Bronchial epithelial cell (primary cell): Measurements from ENCODE around the gene SLC51A. TPM values are rescaled to one million over a fixed set of nuclear protein-coding genes. Genes with fewer than 3 reads are reported as not detected.
A peak's percentile ranks its signal among the peaks of the same experiment; 100 is the strongest.
"Not testable (repeated sequence)": the region's sequence is repeated elsewhere in the genome, so short reads cannot be mapped to it uniquely, and the experiment has no call there.

Source experiments
- DNase-seq: peaks from one replicate; pipeline ENCODE4 v3.0.0-alpha.2; 2010; ENCODE audit warnings: low read depth
- FAIRE-seq: peaks from 2 replicates; lab custom pipeline; 2011; peaks lifted over from hg19 to GRCh38; lab: Jason Lieb, UNC
- H3K27me3 ChIP-seq: 2 replicates; pipeline ENCODE4 v1.5.1; 2011; ENCODE audit warnings: low read length; ENCODE audit not compliant: control insufficient read depth, insufficient read depth
- H3K36me3 ChIP-seq: 2 replicates; pipeline ENCODE4 v1.5.1; 2011; ENCODE audit warnings: low read length; ENCODE audit not compliant: control insufficient read depth, insufficient read depth
- H3K4me3 ChIP-seq: 2 replicates; pipeline ENCODE4 v1.5.1; 2011; ENCODE audit warnings: mild to moderate bottlenecking, low read depth, low read length, control low read depth
- CTCF ChIP-seq: IDR thresholded peaks from 2 replicates; pipeline ENCODE4 v1.5.1; 2011; ENCODE audit warnings: mild to moderate bottlenecking, moderate library complexity, low read length, control low read depth, inconsistent platforms; ENCODE audit not compliant: insufficient read depth, severe bottlenecking
- total RNA-seq: library from RNA; depleted of rRNA; stranded (reverse); fragments of >200 nt; gene quantifications from 2 replicates; pipeline ENCODE4 v1.2.1, GENCODE V29; 2014

The SLC51A gene
- total RNA-seq, 1 donor from 2014 or later = not detected

GRCh38 chr3:196202516-196202970 is 13.8 kb upstream of the SLC51A start:
- Histone ChIP-seq H3K4me3 (no peak overlapping the region), H3K36me3 (no peaks in the 10 kb centered on the region), H3K27me3 (no peaks in the 10 kb centered on the region)
- DNase-seq (no peak), FAIRE-seq (no peak)
- TF ChIP-seq CTCF = no peak

GRCh38 chr3:196203846-196204245 is 12.5 kb upstream of the SLC51A start:
- H3K36me3 ChIP-seq = no peaks in the 10 kb centered on the region
- FAIRE-seq = no peak

DNA sequence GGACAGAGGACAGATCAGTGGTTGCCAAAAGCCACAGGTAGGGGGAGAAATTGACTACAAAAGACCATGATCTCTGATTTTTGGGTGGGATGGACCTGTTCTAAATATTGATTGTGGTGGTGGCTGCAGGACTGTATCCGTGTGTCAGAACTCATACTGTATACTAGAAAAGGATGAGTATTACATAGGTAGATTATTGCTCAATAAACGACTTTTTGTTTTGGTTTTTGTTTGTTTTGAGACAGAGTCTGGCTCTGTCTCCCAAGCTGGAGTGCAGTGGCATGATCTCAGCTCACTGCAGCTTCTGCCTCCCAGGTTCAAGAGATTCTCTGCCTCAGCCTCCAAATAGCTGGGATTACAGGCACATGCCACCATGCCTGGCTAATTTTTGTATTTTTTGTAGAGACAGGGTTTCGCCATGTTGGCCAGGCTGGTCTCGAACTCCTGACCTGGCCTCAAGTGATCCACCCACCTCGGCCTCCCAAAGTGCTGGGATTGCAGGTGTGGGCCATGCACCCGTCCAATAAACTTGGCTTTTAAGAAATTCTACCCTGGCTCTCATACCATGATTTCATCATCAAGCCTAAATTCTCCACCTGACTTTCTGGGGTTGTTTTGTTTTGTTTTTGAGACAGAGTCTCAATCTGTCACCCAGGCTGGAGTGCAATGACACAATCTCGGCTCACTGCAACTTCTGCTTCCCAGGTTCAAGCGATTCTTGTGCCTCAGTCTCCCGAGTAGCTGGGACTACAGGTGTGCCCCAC is 10.7 kb upstream of the SLC51A start:
- H3K27me3 ChIP-seq, H3K4me3 ChIP-seq, FAIRE-seq, H3K36me3 ChIP-seq: not testable (repeated sequence)
- DNase-seq = peak; percentile 23

More at GRCh38 chr3:196203846-196204245, 12.5 kb upstream of the SLC51A start:
- no peaks in the 10 kb centered on the region for H3K27me3 ChIP-seq
- H3K4me3 ChIP-seq = no peak overlapping the region
- no peak for DNase-seq
- TF ChIP-seq CTCF = no peak

DNA sequence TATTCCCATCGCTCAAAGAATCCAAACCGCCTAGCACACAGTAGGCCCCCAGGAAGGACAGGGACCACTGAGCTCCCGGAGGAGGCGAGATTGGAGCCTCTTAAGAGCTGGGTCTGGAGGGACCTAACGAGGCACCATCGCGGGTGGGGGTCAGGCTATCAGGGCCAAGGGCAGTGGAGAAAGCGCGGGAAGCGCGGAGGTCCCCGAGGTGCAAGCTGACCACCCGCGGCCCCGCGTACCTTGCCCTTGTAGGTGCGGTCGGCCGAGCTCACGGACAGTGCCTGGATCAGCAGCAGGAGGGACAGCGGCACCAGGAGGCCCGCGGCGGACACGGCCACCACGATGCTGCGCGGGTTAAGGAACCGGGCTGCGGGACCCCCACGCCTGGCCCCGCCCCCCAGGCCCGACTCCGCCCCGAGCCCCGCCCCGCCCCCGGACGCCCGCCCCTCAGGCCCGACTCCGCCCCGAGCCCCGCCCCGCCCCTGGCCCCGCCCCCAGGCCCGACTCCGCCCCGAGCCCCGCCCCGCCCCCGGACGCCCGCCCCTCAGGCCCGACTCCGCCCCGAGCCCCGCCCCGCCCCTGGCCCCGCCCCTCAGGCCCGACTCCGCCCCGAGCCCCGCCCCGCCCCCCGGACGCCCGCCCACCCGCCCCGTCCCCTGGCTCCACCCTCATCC is 9.0 kb upstream of the SLC51A start:
- Histone ChIP-seq H3K4me3 (peak overlapping the region; percentile 24), H3K36me3 (no peaks in the 10 kb centered on the region), H3K27me3 (no peaks in the 10 kb centered on the region)
- FAIRE-seq = no peak
- TF ChIP-seq CTCF = no peak
- no peak for DNase-seq

DNA sequence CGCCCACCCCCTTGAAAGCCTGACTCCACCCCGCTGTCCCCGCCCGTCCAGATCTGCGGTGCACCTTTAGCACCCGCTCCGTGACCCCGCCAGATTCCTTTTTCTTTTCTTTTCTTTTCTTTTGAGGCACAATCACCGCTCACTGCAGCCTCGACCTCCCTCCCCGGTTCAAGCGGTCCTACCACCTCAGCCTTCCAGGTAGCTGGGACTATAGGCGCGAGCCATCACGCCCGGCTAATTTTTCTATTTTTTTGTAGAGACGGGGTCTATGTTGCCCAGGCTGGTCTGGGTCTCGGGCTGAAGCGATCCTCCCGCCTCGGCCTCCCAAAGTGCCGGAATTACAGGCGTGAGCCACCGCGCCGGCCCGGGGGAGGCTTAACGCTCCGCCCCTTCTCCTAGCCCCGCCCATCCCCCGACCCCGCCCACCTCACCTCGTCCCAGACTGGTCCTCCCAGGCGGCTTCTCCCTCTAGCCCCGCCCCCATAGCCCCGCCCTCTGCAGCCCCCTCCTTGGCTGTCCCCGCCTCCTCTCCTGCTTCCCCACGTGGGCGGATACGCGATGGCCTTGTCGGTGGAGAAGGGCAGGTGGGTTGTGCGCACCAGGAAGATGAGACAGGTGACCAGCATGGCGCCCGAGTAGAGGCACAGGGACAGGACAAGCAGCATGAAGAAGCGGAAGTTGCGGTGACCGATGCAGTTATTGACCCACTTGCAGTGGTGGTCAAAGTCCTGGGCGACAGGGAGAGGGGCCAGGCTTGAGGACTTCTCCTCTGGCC is 8.3 kb upstream of the SLC51A start:
- TF ChIP-seq CTCF = no peak
- Histone ChIP-seq H3K36me3 (no peaks in the 10 kb centered on the region), H3K27me3 (no peaks in the 10 kb centered on the region), H3K4me3 (peak overlapping the region; percentile 28)
- FAIRE-seq (no peak), DNase-seq (no peak)
